Measurements from ENCODE around the gene RAP1A.

GRCh38 chr1:111706921-111707320 is 87.3 kb downstream of the RAP1A start:
- TF ChIP-seq MXI1 (IDR thresholded peaks at IDR 0.05; ENCODE audit: low read depth, low read length), result no peak
- no peak for TF ChIP-seq CTCF (IDR thresholded peaks at IDR 0.05)
- TF ChIP-seq YY1 (IDR thresholded peaks at IDR 0.05; ENCODE audit: low read depth), result no peak
- TF ChIP-seq, protein P1, sequence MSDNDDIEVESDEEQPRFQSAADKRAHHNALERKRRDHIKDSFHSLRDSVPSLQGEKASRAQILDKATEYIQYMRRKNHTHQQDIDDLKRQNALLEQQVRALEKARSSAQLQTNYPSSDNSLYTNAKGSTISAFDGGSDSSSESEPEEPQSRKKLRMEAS (IDR thresholded peaks at IDR 0.05; ENCODE audit: low read depth), result no peak
- TF ChIP-seq CHD2 (IDR thresholded peaks at IDR 0.05; ENCODE audit: low read length, partially characterized antibody), result no peak
- TF ChIP-seq FOXJ3 (CRISPR knock-in tag; IDR thresholded peaks at IDR 0.05), result no peak
- no peak for TF ChIP-seq POLR2AphosphoS5 (IDR thresholded peaks at IDR 0.05; ENCODE audit: low read depth, low read length)
- no peak for TF ChIP-seq TAF1 (IDR thresholded peaks at IDR 0.05; ENCODE audit: borderline replicate concordance, low read depth, low read length)
- TF ChIP-seq JUND (IDR thresholded peaks at IDR 0.05), result no peak
- no peak for TF ChIP-seq RFX5 (IDR thresholded peaks at IDR 0.05; ENCODE audit: low read length)
